Right renal pelvis (tissue), 4 donors: ENCODE results near the gene SRSF1. TPM values are rescaled to one million over a fixed set of nuclear protein-coding genes. Genes with fewer than 3 reads are reported as not detected.
"Not testable (repeated sequence)": the region's sequence is repeated elsewhere in the genome, so short reads cannot be mapped to it uniquely, and the experiment has no call there.

ENCODE experiments used
- DNase-seq, 4 donors: peaks; one replicate each; pipeline ENCODE4 v3.0.0-alpha.2; 2013; ENCODE audit warnings: low read depth in 4 of 4, low spot score in 3 of 4, missing footprints in 1 of 4
- polyA plus RNA-seq, 4 donors: library from polyadenylated mRNA; unstranded; fragments of 120-200 nt; gene quantifications; one replicate each; pipeline ENCODE4 v1.2.1, GENCODE V29; 2013; ENCODE audit not compliant: insufficient read length in 4 of 4

SRSF1 gene
- polyA plus RNA-seq, 4 donors = 320 to 375 (median 359) TPM

- no peak for DNase-seq
Observed at GRCh38 chr17:57993471-57994365, 13.3 kb downstream of the SRSF1 start.

- no peak for DNase-seq
Observed at GRCh38 chr17:57991537-57991936, 15.5 kb downstream of the SRSF1 start.

- no peak for DNase-seq
Observed at GRCh38 chr17:57990037-57990436, 17.0 kb downstream of the SRSF1 start.

- peak in 3 of 4 donors; percentile 59 to 67 (median 61) for DNase-seq
Observed at GRCh38 chr17:57988301-57989250, 18.5 kb downstream of the SRSF1 start.

GRCh38 chr17:57987581-57988300, 19.3 kb downstream of the SRSF1 start, which contains the start of gene VEZF1:
VEZF1 (minus strand) TSS chr17:57988254; CDS start chr17:57988111, 143 bp downstream.
- DNase-seq = peak in 2 of 4 donors; percentile 47 to 55

- DNase-seq = peak in 3 of 4 donors; percentile 44 to 50 (median 50)
Observed at GRCh38 chr17:57986841-57987580, 20.0 kb downstream of the SRSF1 start.

- DNase-seq = no peak
Observed at GRCh38 chr17:57985675-57985974, 21.4 kb downstream of the SRSF1 start.

- no peak for DNase-seq
Observed at GRCh38 chr17:57984936-57985674, 21.9 kb downstream of the SRSF1 start.

- DNase-seq = no peak
Observed at GRCh38 chr17:57984261-57984890, 22.7 kb downstream of the SRSF1 start.

- no peak for DNase-seq
Observed at GRCh38 chr17:57983446-57983845, 23.6 kb downstream of the SRSF1 start.

- no peak for DNase-seq
Observed at GRCh38 chr17:57982452-57983170, 24.4 kb downstream of the SRSF1 start.

GRCh38 chr17:57980522-57980921, 26.5 kb downstream of the SRSF1 start:
- no peak for DNase-seq

- no peak for DNase-seq
Observed at GRCh38 chr17:57979076-57979475, 28.0 kb downstream of the SRSF1 start.

GRCh38 chr17:57976594-57976993, 30.5 kb downstream of the SRSF1 start:
- no peak for DNase-seq

- DNase-seq = no peak
Observed at GRCh38 chr17:57975044-57975443, 32.0 kb downstream of the SRSF1 start.

- DNase-seq = not testable (repeated sequence)
Observed at GRCh38 chr17:57974053-57974824, 32.8 kb downstream of the SRSF1 start.

- DNase-seq = no peak
Observed at GRCh38 chr17:57972151-57972550, 34.9 kb downstream of the SRSF1 start.
